Stimulated activated naive CD8-positive, alpha-beta T cell treated with anti-CD3 and anti-CD28 coated beads, Interleukin-15, amount 100 ng/mL, for 72 hours (primary cell): ENCODE measurements around the gene IGLL1.
"Not testable (repeated sequence)": the region's sequence is repeated elsewhere in the genome, so short reads cannot be mapped to it uniquely, and the experiment has no call there.

Experiments
- ATAC-seq: fragments of 150-1000 bp; cut with Tn5 transposase; 2 replicates; pipeline ENCODE4 v1.10.0; 2021; ENCODE audit warnings: mild to moderate bottlenecking, moderate library complexity
- DNase-seq, 2 donors: peaks; one replicate each; pipeline ENCODE4 v3.0.0; 2021 to 2022
- H3K27ac Mint-ChIP-seq, 2 donors: one replicate each; pipeline ENCODE4 v1.8.0; 2022; ENCODE audit warnings: mild to moderate bottlenecking in 2 of 2, mixed read lengths in 2 of 2, moderate library complexity in 2 of 2
- H3K27me3 Mint-ChIP-seq: one replicate; pipeline ENCODE4 v1.8.0; 2022; ENCODE audit warnings: mixed read lengths
- H3K4me1 Mint-ChIP-seq: one replicate; pipeline ENCODE4 v1.8.0; 2022; ENCODE audit warnings: mild to moderate bottlenecking, mixed read lengths
- H3K4me3 Mint-ChIP-seq, 2 donors: one replicate each; pipeline ENCODE4 v1.8.0; 2022; ENCODE audit warnings: mild to moderate bottlenecking in 2 of 2, mixed read lengths in 2 of 2, moderate library complexity in 1 of 2
- H3K9me3 Mint-ChIP-seq, 2 donors: one replicate each; pipeline ENCODE4 v1.8.0; 2022; ENCODE audit warnings: mixed read lengths in 2 of 2

The IGLL1 gene

GRCh38 chr22:23542391-23542790 lies 37.7 kb downstream of the IGLL1 start:
- not testable (repeated sequence) for H3K27me3 Mint-ChIP-seq, ATAC-seq, H3K27ac Mint-ChIP-seq, H3K9me3 Mint-ChIP-seq, H3K4me1 Mint-ChIP-seq, DNase-seq, H3K4me3 Mint-ChIP-seq

- H3K27me3 Mint-ChIP-seq, H3K9me3 Mint-ChIP-seq, H3K4me3 Mint-ChIP-seq, DNase-seq, ATAC-seq, H3K4me1 Mint-ChIP-seq, H3K27ac Mint-ChIP-seq: not testable (repeated sequence)
Observed at GRCh38 chr22:23541849-23542281, 38.2 kb downstream of the IGLL1 start.

GRCh38 chr22:23540837-23541236 lies 39.3 kb downstream of the IGLL1 start:
- not testable (repeated sequence) for ATAC-seq, H3K27me3 Mint-ChIP-seq, DNase-seq, H3K4me3 Mint-ChIP-seq, H3K27ac Mint-ChIP-seq, H3K4me1 Mint-ChIP-seq, H3K9me3 Mint-ChIP-seq

GRCh38 chr22:23539839-23540198 lies 40.3 kb downstream of the IGLL1 start:
- DNase-seq, H3K27ac Mint-ChIP-seq, H3K27me3 Mint-ChIP-seq, H3K4me1 Mint-ChIP-seq, H3K9me3 Mint-ChIP-seq, H3K4me3 Mint-ChIP-seq, ATAC-seq: not testable (repeated sequence)

- Mint-ChIP-seq H3K4me1 (peaks cover 9% of the 10 kb centered on the region), H3K27ac (no peak overlapping the region), H3K27me3 (peaks cover 9% of the 10 kb centered on the region), H3K4me3 (peak overlapping the region in 1 of 2 donors; percentile 35), H3K9me3 (no peaks in the 10 kb centered on the region)
- peak; percentile 74 to 82 for DNase-seq
- peak; percentile 99 for ATAC-seq
Observed at GRCh38 chr22:23539135-23539838, 40.8 kb downstream of the IGLL1 start.

- not testable (repeated sequence) for H3K9me3 Mint-ChIP-seq, H3K4me1 Mint-ChIP-seq, H3K27me3 Mint-ChIP-seq, DNase-seq, H3K4me3 Mint-ChIP-seq, ATAC-seq, H3K27ac Mint-ChIP-seq
Observed at GRCh38 chr22:23538696-23539030, 41.4 kb downstream of the IGLL1 start.

- H3K4me3 Mint-ChIP-seq, H3K4me1 Mint-ChIP-seq, H3K27ac Mint-ChIP-seq, ATAC-seq, H3K9me3 Mint-ChIP-seq, H3K27me3 Mint-ChIP-seq, DNase-seq: not testable (repeated sequence)
Observed at GRCh38 chr22:23537830-23538695, 42.0 kb downstream of the IGLL1 start.

- peaks cover 9% of the 10 kb centered on the region for H3K4me1 Mint-ChIP-seq
- ATAC-seq (no peak), DNase-seq (no peak)
- H3K4me3 Mint-ChIP-seq = no peak overlapping the region
- H3K9me3 Mint-ChIP-seq = no peaks in the 10 kb centered on the region
- H3K27me3 Mint-ChIP-seq = peaks cover 9% of the 10 kb centered on the region
- no peak overlapping the region for H3K27ac Mint-ChIP-seq
Observed at GRCh38 chr22:23537416-23537815, 42.7 kb downstream of the IGLL1 start.

- ATAC-seq (no peak), DNase-seq (no peak)
- H3K27ac Mint-ChIP-seq = no peak overlapping the region
- H3K4me3 Mint-ChIP-seq = no peak overlapping the region
- H3K27me3 Mint-ChIP-seq = peaks cover 9% of the 10 kb centered on the region
- no peaks in the 10 kb centered on the region for H3K9me3 Mint-ChIP-seq
- H3K4me1 Mint-ChIP-seq = peaks cover 9% of the 10 kb centered on the region
Observed at GRCh38 chr22:23536821-23537345, 43.2 kb downstream of the IGLL1 start.

- H3K27me3 Mint-ChIP-seq, H3K9me3 Mint-ChIP-seq, DNase-seq, H3K4me3 Mint-ChIP-seq, H3K4me1 Mint-ChIP-seq, ATAC-seq: not testable (repeated sequence)
- peak overlapping the region in 1 of 2 donors; percentile 45 for H3K27ac Mint-ChIP-seq
Observed at GRCh38 chr22:23535790-23536661, 44.1 kb downstream of the IGLL1 start.

- DNase-seq (no peak), ATAC-seq (no peak)
- no peaks in the 10 kb centered on the region for H3K9me3 Mint-ChIP-seq
- no peak overlapping the region for H3K4me3 Mint-ChIP-seq
- H3K27ac Mint-ChIP-seq = no peak overlapping the region
- no peaks in the 10 kb centered on the region for H3K27me3 Mint-ChIP-seq
- H3K4me1 Mint-ChIP-seq = peaks cover 9% of the 10 kb centered on the region
Observed at GRCh38 chr22:23534851-23535717, 45.0 kb downstream of the IGLL1 start.

- H3K4me1 Mint-ChIP-seq = peaks cover 5% of the 10 kb centered on the region
- H3K9me3 Mint-ChIP-seq = no peaks in the 10 kb centered on the region
- DNase-seq (no peak), ATAC-seq (no peak)
- H3K27me3 Mint-ChIP-seq = peaks cover under 1% of the 10 kb centered on the region
- no peak overlapping the region for H3K27ac Mint-ChIP-seq
- H3K4me3 Mint-ChIP-seq = no peak overlapping the region
Observed at GRCh38 chr22:23534201-23534850, 45.8 kb downstream of the IGLL1 start.

GRCh38 chr22:23533771-23534191 lies 46.3 kb downstream of the IGLL1 start:
- DNase-seq (no peak), ATAC-seq (no peak)
- H3K27ac Mint-ChIP-seq = peak overlapping the region in 1 of 2 donors; percentile 15
- H3K9me3 Mint-ChIP-seq = no peaks in the 10 kb centered on the region
- H3K4me3 Mint-ChIP-seq = no peak overlapping the region
- no peaks in the 10 kb centered on the region for H3K4me1 Mint-ChIP-seq
- H3K27me3 Mint-ChIP-seq = peaks cover 6% of the 10 kb centered on the region

- no peak overlapping the region for H3K4me3 Mint-ChIP-seq
- peak; percentile 60 for ATAC-seq
- peak; percentile 23 to 33 for DNase-seq
- no peaks in the 10 kb centered on the region for H3K9me3 Mint-ChIP-seq
- H3K27ac Mint-ChIP-seq = no peak overlapping the region
- H3K27me3 Mint-ChIP-seq = peaks cover 7% of the 10 kb centered on the region
- H3K4me1 Mint-ChIP-seq = no peaks in the 10 kb centered on the region
Observed at GRCh38 chr22:23533328-23533762, 46.7 kb downstream of the IGLL1 start.
